HEK293 (cell line): ENCODE measurements around the gene TMEM88.

Experiments used
- HOXC10 ChIP-seq: sonication (generic); formaldehyde crosslinking; IDR thresholded peaks from 2 replicates; pipeline ENCODE4 v1.8.1; 2023; ENCODE audit warnings: mild to moderate bottlenecking, missing genetic modification reagents
- KLF7 ChIP-seq: fragments of 450-650 bp; formaldehyde crosslinking; IDR thresholded peaks from 2 replicates; pipeline ENCODE4 v1.5.1; 2016; ENCODE audit warnings: missing biosample characterization, missing genetic modification characterization, borderline replicate concordance
- PATZ1 ChIP-seq: fragments of 450-650 bp; formaldehyde crosslinking; IDR thresholded peaks from 2 replicates; pipeline ENCODE4 v1.5.1; 2016; ENCODE audit warnings: missing biosample characterization, missing genetic modification characterization
- REPIN1 ChIP-seq: fragments of 450-650 bp; formaldehyde crosslinking; IDR thresholded peaks from 2 replicates; pipeline ENCODE4 v1.5.1; 2017; ENCODE audit warnings: missing biosample characterization, missing genetic modification characterization, low read depth
- SCRT1 ChIP-seq: fragments of 450-650 bp; formaldehyde crosslinking; IDR thresholded peaks from 2 replicates; pipeline ENCODE4 v1.5.1; 2016; ENCODE audit warnings: missing biosample characterization, missing genetic modification characterization, borderline replicate concordance
- SCRT2 ChIP-seq: fragments of 450-650 bp; formaldehyde crosslinking; IDR thresholded peaks from 2 replicates; pipeline ENCODE4 v1.5.1; 2016; ENCODE audit warnings: missing biosample characterization, missing genetic modification characterization
- SP3 ChIP-seq: fragments of 450-650 bp; formaldehyde crosslinking; IDR thresholded peaks from 2 replicates; pipeline ENCODE4 v1.5.1; 2016; ENCODE audit warnings: missing biosample characterization, missing genetic modification characterization
- WT1 ChIP-seq: fragments of 450-650 bp; formaldehyde crosslinking; IDR thresholded peaks from 2 replicates; pipeline ENCODE4 v1.5.1; 2016; ENCODE audit warnings: missing biosample characterization, missing genetic modification characterization
- YY1 ChIP-seq: fragments of 450-650 bp; formaldehyde crosslinking; IDR thresholded peaks from 2 replicates; pipeline ENCODE4 v1.5.1; 2018; ENCODE audit warnings: missing biosample characterization, missing genetic modification characterization
- ZNF112 ChIP-seq: fragments of 450-650 bp; formaldehyde crosslinking; IDR thresholded peaks from 2 replicates; pipeline ENCODE4 v1.5.0; 2017; ENCODE audit warnings: missing biosample characterization, missing genetic modification characterization
- ZNF202 ChIP-seq: fragments of 450-650 bp; formaldehyde crosslinking; IDR thresholded peaks from 2 replicates; pipeline ENCODE4 v1.5.1; 2016; ENCODE audit warnings: missing biosample characterization, missing genetic modification characterization, borderline replicate concordance
- ZNF223 ChIP-seq: fragments of 450-650 bp; formaldehyde crosslinking; IDR thresholded peaks from 2 replicates; pipeline ENCODE4 v1.5.1; 2016; ENCODE audit warnings: missing biosample characterization, missing genetic modification characterization
- ZNF449 ChIP-seq: fragments of 450-650 bp; formaldehyde crosslinking; IDR thresholded peaks from 2 replicates; pipeline ENCODE4 v1.5.1; 2017; ENCODE audit warnings: missing biosample characterization, mild to moderate bottlenecking, missing genetic modification characterization, moderate library complexity
- ZNF48 ChIP-seq: fragments of 450-650 bp; formaldehyde crosslinking; IDR thresholded peaks from 2 replicates; pipeline ENCODE4 v1.5.1; 2016; ENCODE audit warnings: missing biosample characterization, missing genetic modification characterization
- ZNF544 ChIP-seq: fragments of 450-650 bp; formaldehyde crosslinking; IDR thresholded peaks from 2 replicates; pipeline ENCODE4 v1.5.0; 2017; ENCODE audit warnings: missing biosample characterization, missing genetic modification characterization
- ZNF701 ChIP-seq: fragments of 450-650 bp; formaldehyde crosslinking; IDR thresholded peaks from 2 replicates; pipeline ENCODE4 v1.5.1; 2016; ENCODE audit warnings: missing biosample characterization, missing genetic modification characterization
- ZNF76 ChIP-seq: fragments of 450-650 bp; formaldehyde crosslinking; IDR thresholded peaks from 2 replicates; pipeline ENCODE4; 2016; ENCODE audit warnings: low read depth, missing biosample characterization, missing genetic modification characterization, borderline replicate concordance
- ZNF768 ChIP-seq: fragments of 450-650 bp; formaldehyde crosslinking; IDR thresholded peaks from 2 replicates; pipeline ENCODE4 v1.5.1; 2018; ENCODE audit warnings: missing biosample characterization, mild to moderate bottlenecking, missing genetic modification characterization
- ZNF792 ChIP-seq: fragments of 450-650 bp; formaldehyde crosslinking; IDR thresholded peaks from 2 replicates; pipeline ENCODE4 v1.5.1; 2016; ENCODE audit warnings: missing biosample characterization, missing genetic modification characterization
- ZSCAN16 ChIP-seq: fragments of 450-650 bp; formaldehyde crosslinking; IDR thresholded peaks from 2 replicates; pipeline ENCODE4 v1.5.1; 2016; ENCODE audit warnings: missing biosample characterization, missing genetic modification characterization
- ZSCAN30 ChIP-seq: fragments of 450-650 bp; IDR thresholded peaks from 2 replicates; pipeline ENCODE4 v1.5.1; 2018; ENCODE audit warnings: missing biosample characterization, mild to moderate bottlenecking, missing genetic modification characterization, moderate library complexity
- ZSCAN5A ChIP-seq: fragments of 450-650 bp; formaldehyde crosslinking; IDR thresholded peaks from 2 replicates; pipeline ENCODE4 v1.5.1; 2016; ENCODE audit warnings: missing biosample characterization, missing genetic modification characterization
- TF ChIP-seq, protein P1 (sequence below): fragments of 450-650 bp; formaldehyde crosslinking; IDR thresholded peaks from 2 replicates; pipeline ENCODE4 v1.5.1; 2016; ENCODE audit warnings: missing biosample characterization, missing genetic modification characterization
- TF ChIP-seq, protein P2 (sequence below): fragments of 450-650 bp; formaldehyde crosslinking; IDR thresholded peaks from 2 replicates; pipeline ENCODE4 v1.5.1; 2017; ENCODE audit warnings: missing biosample characterization, missing genetic modification characterization
- TF ChIP-seq, protein P3 (sequence below): sonication (generic); formaldehyde crosslinking; IDR thresholded peaks from 2 replicates; pipeline ENCODE4 v1.8.1; 2022; ENCODE audit warnings: mild to moderate bottlenecking, moderate library complexity, missing genetic modification reagents
- TF ChIP-seq, protein P4 (sequence below): fragments of 450-650 bp; formaldehyde crosslinking; IDR thresholded peaks from 2 replicates; pipeline ENCODE4 v1.5.1; 2016; ENCODE audit warnings: missing biosample characterization, missing genetic modification characterization
- TF ChIP-seq, protein P5 (sequence below): fragments of 450-650 bp; formaldehyde crosslinking; IDR thresholded peaks from 2 replicates; pipeline ENCODE4 v1.5.1; 2016; ENCODE audit warnings: missing biosample characterization, missing genetic modification characterization

TMEM88 gene

GRCh38 chr17:7838090-7839075 lies 16.5 kb upstream of the TMEM88 start (continued):
- TF ChIP-seq, protein P1, sequence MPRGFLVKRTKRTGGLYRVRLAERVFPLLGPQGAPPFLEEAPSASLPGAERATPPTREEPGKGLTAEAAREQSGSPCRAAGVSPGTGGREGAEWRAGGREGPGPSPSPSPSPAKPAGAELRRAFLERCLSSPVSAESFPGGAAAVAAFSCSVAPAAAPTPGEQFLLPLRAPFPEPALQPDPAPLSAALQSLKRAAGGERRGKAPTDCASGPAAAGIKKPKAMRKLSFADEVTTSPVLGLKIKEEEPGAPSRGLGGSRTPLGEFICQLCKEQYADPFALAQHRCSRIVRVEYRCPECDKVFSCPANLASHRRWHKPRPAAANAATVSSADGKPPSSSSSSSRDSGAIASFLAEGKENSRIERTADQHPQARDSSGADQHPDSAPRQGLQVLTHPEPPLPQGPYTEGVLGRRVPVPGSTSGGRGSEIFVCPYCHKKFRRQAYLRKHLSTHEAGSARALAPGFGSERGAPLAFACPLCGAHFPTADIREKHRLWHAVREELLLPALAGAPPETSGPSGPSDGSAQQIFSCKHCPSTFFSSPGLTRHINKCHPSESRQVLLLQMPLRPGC, result no peak
- TF ChIP-seq, protein P2, sequence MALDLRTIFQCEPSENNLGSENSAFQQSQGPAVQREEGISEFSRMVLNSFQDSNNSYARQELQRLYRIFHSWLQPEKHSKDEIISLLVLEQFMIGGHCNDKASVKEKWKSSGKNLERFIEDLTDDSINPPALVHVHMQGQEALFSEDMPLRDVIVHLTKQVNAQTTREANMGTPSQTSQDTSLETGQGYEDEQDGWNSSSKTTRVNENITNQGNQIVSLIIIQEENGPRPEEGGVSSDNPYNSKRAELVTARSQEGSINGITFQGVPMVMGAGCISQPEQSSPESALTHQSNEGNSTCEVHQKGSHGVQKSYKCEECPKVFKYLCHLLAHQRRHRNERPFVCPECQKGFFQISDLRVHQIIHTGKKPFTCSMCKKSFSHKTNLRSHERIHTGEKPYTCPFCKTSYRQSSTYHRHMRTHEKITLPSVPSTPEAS, result peak; percentile 73
- no peak for TF ChIP-seq ZNF223 (tag by site-specific recombination)
- TF ChIP-seq REPIN1 (tag by site-specific recombination), result no peak
- TF ChIP-seq, protein P3, sequence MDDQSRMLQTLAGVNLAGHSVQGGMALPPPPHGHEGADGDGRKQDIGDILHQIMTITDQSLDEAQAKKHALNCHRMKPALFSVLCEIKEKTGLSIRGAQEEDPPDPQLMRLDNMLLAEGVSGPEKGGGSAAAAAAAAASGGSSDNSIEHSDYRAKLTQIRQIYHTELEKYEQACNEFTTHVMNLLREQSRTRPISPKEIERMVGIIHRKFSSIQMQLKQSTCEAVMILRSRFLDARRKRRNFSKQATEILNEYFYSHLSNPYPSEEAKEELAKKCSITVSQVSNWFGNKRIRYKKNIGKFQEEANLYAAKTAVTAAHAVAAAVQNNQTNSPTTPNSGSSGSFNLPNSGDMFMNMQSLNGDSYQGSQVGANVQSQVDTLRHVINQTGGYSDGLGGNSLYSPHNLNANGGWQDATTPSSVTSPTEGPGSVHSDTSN (CRISPR knock-in tag), result no peak
- no peak for TF ChIP-seq ZNF112
- TF ChIP-seq SP3, result peak; percentile 63
- TF ChIP-seq HOXC10 (CRISPR knock-in tag), result no peak
- TF ChIP-seq, protein P4, sequence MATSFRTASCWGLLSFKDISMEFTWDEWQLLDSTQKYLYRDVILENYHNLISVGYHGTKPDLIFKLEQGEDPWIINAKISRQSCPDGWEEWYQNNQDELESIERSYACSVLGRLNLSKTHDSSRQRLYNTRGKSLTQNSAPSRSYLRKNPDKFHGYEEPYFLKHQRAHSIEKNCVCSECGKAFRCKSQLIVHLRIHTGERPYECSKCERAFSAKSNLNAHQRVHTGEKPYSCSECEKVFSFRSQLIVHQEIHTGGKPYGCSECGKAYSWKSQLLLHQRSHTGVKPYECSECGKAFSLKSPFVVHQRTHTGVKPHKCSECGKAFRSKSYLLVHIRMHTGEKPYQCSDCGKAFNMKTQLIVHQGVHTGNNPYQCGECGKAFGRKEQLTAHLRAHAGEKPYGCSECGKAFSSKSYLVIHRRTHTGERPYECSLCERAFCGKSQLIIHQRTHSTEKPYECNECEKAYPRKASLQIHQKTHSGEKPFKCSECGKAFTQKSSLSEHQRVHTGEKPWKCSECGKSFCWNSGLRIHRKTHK (tag by site-specific recombination), result no peak
- TF ChIP-seq ZNF544 (tag by site-specific recombination), result no peak
- TF ChIP-seq PATZ1, result peak; percentile 87
- TF ChIP-seq ZNF449 (tag by site-specific recombination), result no peak
- TF ChIP-seq ZNF202 (tag by site-specific recombination), result no peak
- TF ChIP-seq WT1, result no peak
- TF ChIP-seq ZSCAN16 (tag by site-specific recombination), result no peak
- TF ChIP-seq SCRT1 (tag by site-specific recombination), result no peak
- TF ChIP-seq ZNF792 (tag by site-specific recombination), result no peak
- TF ChIP-seq ZSCAN30, result no peak
- TF ChIP-seq ZSCAN5A (tag by site-specific recombination), result no peak
- TF ChIP-seq YY1 (tag by site-specific recombination), result no peak
- TF ChIP-seq ZNF701 (tag by site-specific recombination), result no peak
- TF ChIP-seq SCRT2 (tag by site-specific recombination), result no peak
- no peak for TF ChIP-seq ZNF48 (tag by site-specific recombination)
- TF ChIP-seq ZNF76 (tag by site-specific recombination), result no peak
- TF ChIP-seq ZNF768, result no peak
- TF ChIP-seq, protein P5, sequence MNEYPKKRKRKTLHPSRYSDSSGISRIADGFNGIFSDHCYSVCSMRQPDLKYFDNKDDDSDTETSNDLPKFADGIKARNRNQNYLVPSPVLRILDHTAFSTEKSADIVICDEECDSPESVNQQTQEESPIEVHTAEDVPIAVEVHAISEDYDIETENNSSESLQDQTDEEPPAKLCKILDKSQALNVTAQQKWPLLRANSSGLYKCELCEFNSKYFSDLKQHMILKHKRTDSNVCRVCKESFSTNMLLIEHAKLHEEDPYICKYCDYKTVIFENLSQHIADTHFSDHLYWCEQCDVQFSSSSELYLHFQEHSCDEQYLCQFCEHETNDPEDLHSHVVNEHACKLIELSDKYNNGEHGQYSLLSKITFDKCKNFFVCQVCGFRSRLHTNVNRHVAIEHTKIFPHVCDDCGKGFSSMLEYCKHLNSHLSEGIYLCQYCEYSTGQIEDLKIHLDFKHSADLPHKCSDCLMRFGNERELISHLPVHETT, result no peak
- no peak for TF ChIP-seq KLF7 (tag by site-specific recombination)
